Endothelial cell (in vitro differentiated cells): ENCODE data around the gene CHSY3. TPM values are rescaled to one million over a fixed set of nuclear protein-coding genes. Genes with fewer than 3 reads are reported as not detected.

ENCODE experiments used
- DNase-seq: peaks from one replicate; pipeline ENCODE4 v3.0.0; 2021; ENCODE audit warnings: low spot score
- H3K27ac Mint-ChIP-seq: one replicate; pipeline ENCODE4 v1.8.0; 2021; ENCODE audit warnings: mixed read lengths, inconsistent platforms; ENCODE audit not compliant: unreplicated experiment
- H3K27me3 Mint-ChIP-seq: one replicate; pipeline ENCODE4 v1.8.0; 2021; ENCODE audit warnings: mild to moderate bottlenecking, moderate library complexity, mixed read lengths, inconsistent platforms; ENCODE audit not compliant: unreplicated experiment
- H3K36me3 Mint-ChIP-seq: one replicate; pipeline ENCODE4 v1.8.0; 2021; ENCODE audit warnings: mild to moderate bottlenecking, low read depth, mixed read lengths, inconsistent platforms; ENCODE audit not compliant: unreplicated experiment
- H3K4me1 Mint-ChIP-seq: one replicate; pipeline ENCODE4 v1.8.0; 2021; ENCODE audit warnings: mild to moderate bottlenecking, mixed read lengths, inconsistent platforms; ENCODE audit not compliant: unreplicated experiment
- H3K4me3 Mint-ChIP-seq: one replicate; pipeline ENCODE4 v1.8.0; 2021; ENCODE audit warnings: mild to moderate bottlenecking, mixed read lengths, inconsistent platforms; ENCODE audit not compliant: unreplicated experiment
- H3K9me3 Mint-ChIP-seq: one replicate; pipeline ENCODE4 v1.8.0; 2021; ENCODE audit warnings: mixed read lengths, inconsistent platforms; ENCODE audit not compliant: unreplicated experiment
- total RNA-seq: library from RNA; stranded (reverse); fragmentation: NEBNext Ultra II Directional; extraction: Animal tissue kit (Norgen Biotek cat#: 25700); gene quantifications from one replicate; pipeline ENCODE4 v1.2.1, GENCODE V29; 2021; ENCODE audit not compliant: unreplicated experiment
- TF ChIP-seq, protein P1 (sequence below): fragments of 200-600 bp; sonication (generic); IDR thresholded peaks from one replicate; pipeline ENCODE4 v1.5.0; 2021; ENCODE audit warnings: antibody characterized with exemption; ENCODE audit not compliant: unreplicated experiment

Gene CHSY3
- total RNA-seq, 1 donor from 2014 or later, result 21.2 TPM

GRCh38 chr5:130151239-130151638 is 247.0 kb downstream of the CHSY3 start:
- TF ChIP-seq, protein P1, sequence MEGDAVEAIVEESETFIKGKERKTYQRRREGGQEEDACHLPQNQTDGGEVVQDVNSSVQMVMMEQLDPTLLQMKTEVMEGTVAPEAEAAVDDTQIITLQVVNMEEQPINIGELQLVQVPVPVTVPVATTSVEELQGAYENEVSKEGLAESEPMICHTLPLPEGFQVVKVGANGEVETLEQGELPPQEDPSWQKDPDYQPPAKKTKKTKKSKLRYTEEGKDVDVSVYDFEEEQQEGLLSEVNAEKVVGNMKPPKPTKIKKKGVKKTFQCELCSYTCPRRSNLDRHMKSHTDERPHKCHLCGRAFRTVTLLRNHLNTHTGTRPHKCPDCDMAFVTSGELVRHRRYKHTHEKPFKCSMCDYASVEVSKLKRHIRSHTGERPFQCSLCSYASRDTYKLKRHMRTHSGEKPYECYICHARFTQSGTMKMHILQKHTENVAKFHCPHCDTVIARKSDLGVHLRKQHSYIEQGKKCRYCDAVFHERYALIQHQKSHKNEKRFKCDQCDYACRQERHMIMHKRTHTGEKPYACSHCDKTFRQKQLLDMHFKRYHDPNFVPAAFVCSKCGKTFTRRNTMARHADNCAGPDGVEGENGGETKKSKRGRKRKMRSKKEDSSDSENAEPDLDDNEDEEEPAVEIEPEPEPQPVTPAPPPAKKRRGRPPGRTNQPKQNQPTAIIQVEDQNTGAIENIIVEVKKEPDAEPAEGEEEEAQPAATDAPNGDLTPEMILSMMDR, result no peak
- Mint-ChIP-seq H3K9me3 (no peaks in the 10 kb centered on the region), H3K27ac (no peak overlapping the region), H3K4me3 (no peak overlapping the region), H3K4me1 (no peaks in the 10 kb centered on the region), H3K36me3 (peaks cover 5% of the 10 kb centered on the region), H3K27me3 (peaks cover under 1% of the 10 kb centered on the region)
- DNase-seq, result no peak

DNA sequence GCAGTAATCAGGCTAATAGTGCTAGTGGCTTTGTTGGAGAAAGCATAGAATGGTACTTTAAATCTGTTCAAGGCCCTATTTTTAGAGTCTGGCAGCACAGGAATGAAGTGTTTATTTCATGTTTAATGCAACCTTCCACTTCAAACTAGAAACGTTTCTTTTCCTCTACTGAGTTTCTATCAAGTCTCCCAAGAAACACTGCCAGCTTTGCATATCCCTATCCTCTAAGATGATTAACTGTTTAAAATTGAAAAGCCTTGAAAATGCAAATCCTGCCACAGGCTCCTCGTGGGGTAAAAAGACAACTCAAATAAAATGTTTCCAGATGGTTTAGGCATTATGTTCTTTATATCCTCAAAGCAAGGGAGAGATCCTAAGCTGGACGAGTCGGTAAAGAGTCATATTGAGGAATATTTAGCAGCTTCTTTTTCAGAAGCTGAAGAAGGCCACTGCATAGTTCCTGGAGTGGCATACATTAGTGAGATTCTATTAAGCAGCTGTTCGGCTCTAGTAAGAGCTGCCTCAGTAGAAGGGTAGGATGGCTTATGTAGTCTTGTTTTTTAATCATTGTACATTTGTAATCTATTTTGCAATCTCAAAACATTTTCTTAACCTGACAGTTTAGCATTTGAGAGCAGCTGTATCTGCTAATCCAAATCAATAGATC is 251.2 kb downstream of the CHSY3 start:
- Mint-ChIP-seq H3K27me3 (no peaks in the 10 kb centered on the region), H3K9me3 (no peaks in the 10 kb centered on the region), H3K4me1 (no peaks in the 10 kb centered on the region), H3K27ac (no peak overlapping the region), H3K4me3 (no peak overlapping the region), H3K36me3 (peaks cover 4% of the 10 kb centered on the region)
- TF ChIP-seq, protein P1, result no peak
- no peak for DNase-seq

DNA sequence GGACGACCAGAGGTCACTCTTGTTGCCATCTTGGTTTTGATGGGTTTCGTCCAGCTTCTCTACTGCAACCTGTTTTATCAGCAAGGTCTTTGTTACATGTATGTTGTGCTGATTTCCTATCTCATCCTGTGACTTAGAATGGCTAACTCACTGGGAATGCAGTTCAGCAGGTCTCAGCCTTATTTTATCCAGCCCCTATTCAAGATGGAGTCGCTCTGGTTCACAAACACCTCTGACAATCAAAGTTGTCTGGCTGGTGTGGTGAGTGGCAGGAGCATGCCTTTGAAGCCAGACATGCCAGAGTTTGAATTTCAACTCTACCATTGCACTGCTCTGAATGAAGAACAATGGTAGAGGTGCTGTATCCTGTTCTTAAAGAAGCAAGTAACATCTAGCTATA is 253.8 kb downstream of the CHSY3 start:
- no peak overlapping the region for H3K4me3 Mint-ChIP-seq
- H3K27me3 Mint-ChIP-seq, result peaks cover 2% of the 10 kb centered on the region
- no peak for DNase-seq
- TF ChIP-seq, protein P1, result no peak
- H3K27ac Mint-ChIP-seq, result no peak overlapping the region
- no peaks in the 10 kb centered on the region for H3K9me3 Mint-ChIP-seq
- H3K36me3 Mint-ChIP-seq, result peaks cover 4% of the 10 kb centered on the region
- H3K4me1 Mint-ChIP-seq, result no peaks in the 10 kb centered on the region

GRCh38 chr5:130159968-130160367 is 255.7 kb downstream of the CHSY3 start:
- H3K36me3 Mint-ChIP-seq, result no peaks in the 10 kb centered on the region
- H3K27me3 Mint-ChIP-seq, result peaks cover 2% of the 10 kb centered on the region
- H3K4me1 Mint-ChIP-seq, result no peaks in the 10 kb centered on the region
- H3K4me3 Mint-ChIP-seq, result no peak overlapping the region
- DNase-seq, result no peak
- H3K9me3 Mint-ChIP-seq, result no peaks in the 10 kb centered on the region
- TF ChIP-seq, protein P1, result no peak
- no peak overlapping the region for H3K27ac Mint-ChIP-seq

DNA sequence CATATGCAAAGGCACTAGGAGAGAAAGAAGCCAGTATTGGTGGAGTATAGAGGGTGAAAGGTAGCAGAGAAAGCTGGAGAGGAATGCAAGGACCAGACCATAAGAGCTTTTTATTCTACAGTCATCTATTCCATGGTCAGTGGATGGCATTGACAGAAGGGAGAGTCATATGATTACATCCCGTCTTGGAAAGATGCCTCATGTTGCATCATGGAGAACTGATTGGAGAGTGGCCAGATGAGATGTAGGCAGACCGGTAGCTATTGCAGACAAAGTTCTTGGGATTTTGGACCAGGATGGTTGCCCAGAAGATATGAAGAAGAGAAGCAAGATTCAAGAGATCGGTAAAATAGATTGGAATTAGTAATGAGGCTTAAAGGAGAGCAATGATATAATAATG is 260.7 kb downstream of the CHSY3 start:
- H3K36me3 Mint-ChIP-seq, result no peaks in the 10 kb centered on the region
- no peak overlapping the region for H3K4me3 Mint-ChIP-seq
- TF ChIP-seq, protein P1, result no peak
- no peak for DNase-seq
- H3K9me3 Mint-ChIP-seq, result no peaks in the 10 kb centered on the region
- H3K27ac Mint-ChIP-seq, result no peak overlapping the region
- peaks cover 5% of the 10 kb centered on the region for H3K4me1 Mint-ChIP-seq
- H3K27me3 Mint-ChIP-seq, result peaks cover 2% of the 10 kb centered on the region
